ENCODE results near the gene CAPN5.
A peak's percentile ranks its signal among the peaks of the same experiment; 100 is the strongest.

The CAPN5 gene

GRCh38 chr11:77067861-77068443, 1.2 kb downstream of the CAPN5 start:
- no peak for DNase-seq

- no peak for DNase-seq
Observed at GRCh38 chr11:77068457-77069335, 1.9 kb downstream of the CAPN5 start.

GRCh38 chr11:77069336-77069968, 2.7 kb downstream of the CAPN5 start:
- DNase-seq = no peak

GRCh38 chr11:77069969-77070582, 3.3 kb downstream of the CAPN5 start:
- DNase-seq = no peak

- DNase-seq = no peak
Observed at GRCh38 chr11:77071077-77071476, 4.3 kb downstream of the CAPN5 start.

- DNase-seq = no peak
Observed at GRCh38 chr11:77071671-77072605, 5.2 kb downstream of the CAPN5 start.

- DNase-seq = no peak
Observed at GRCh38 chr11:77072851-77073327, 6.1 kb downstream of the CAPN5 start.

- peak; percentile 55 for DNase-seq
Observed at GRCh38 chr11:77073328-77074001, 6.7 kb downstream of the CAPN5 start.

- no peak for DNase-seq
Observed at GRCh38 chr11:77074205-77074604, 7.4 kb downstream of the CAPN5 start.

GRCh38 chr11:77074626-77075221, 8.0 kb downstream of the CAPN5 start:
- no peak for DNase-seq

- no peak for DNase-seq
Observed at GRCh38 chr11:77075425-77075905, 8.7 kb downstream of the CAPN5 start.

GRCh38 chr11:77079666-77080065, 12.9 kb downstream of the CAPN5 start:
- no peak for DNase-seq

GRCh38 chr11:77080643-77081210, 14.0 kb downstream of the CAPN5 start:
- no peak for DNase-seq

GRCh38 chr11:77081381-77081851, 14.6 kb downstream of the CAPN5 start:
- peak; percentile 1 for DNase-seq

GRCh38 chr11:77081976-77082836, 15.4 kb downstream of the CAPN5 start:
- DNase-seq = peak; percentile 1

- peak; percentile 1 for DNase-seq
Observed at GRCh38 chr11:77082838-77083565, 16.2 kb downstream of the CAPN5 start.

- peak; percentile 1 for DNase-seq
Observed at GRCh38 chr11:77083566-77084245, 16.9 kb downstream of the CAPN5 start.

GRCh38 chr11:77084581-77085191, 17.9 kb downstream of the CAPN5 start:
- peak; percentile 7 for DNase-seq

All from 8988T (cell line).